IPS-18c (cell line): ENCODE data around the gene TRDMT1.
A peak's percentile ranks its signal among the peaks of the same experiment; 100 is the strongest.

ENCODE experiments used
- H3K4me3 ChIP-seq: 2 replicates; pipeline ENCODE4 v1.7.0; 2013; ENCODE audit warnings: low read depth, mild to moderate bottlenecking, low read length, moderate library complexity; ENCODE audit not compliant: insufficient read depth
- H3K9me3 ChIP-seq: one replicate; pipeline ENCODE4 v1.6.1; 2013; ENCODE audit warnings: mild to moderate bottlenecking, low read length, moderate library complexity; ENCODE audit not compliant: control insufficient read depth, insufficient read depth

Gene TRDMT1

DNA sequence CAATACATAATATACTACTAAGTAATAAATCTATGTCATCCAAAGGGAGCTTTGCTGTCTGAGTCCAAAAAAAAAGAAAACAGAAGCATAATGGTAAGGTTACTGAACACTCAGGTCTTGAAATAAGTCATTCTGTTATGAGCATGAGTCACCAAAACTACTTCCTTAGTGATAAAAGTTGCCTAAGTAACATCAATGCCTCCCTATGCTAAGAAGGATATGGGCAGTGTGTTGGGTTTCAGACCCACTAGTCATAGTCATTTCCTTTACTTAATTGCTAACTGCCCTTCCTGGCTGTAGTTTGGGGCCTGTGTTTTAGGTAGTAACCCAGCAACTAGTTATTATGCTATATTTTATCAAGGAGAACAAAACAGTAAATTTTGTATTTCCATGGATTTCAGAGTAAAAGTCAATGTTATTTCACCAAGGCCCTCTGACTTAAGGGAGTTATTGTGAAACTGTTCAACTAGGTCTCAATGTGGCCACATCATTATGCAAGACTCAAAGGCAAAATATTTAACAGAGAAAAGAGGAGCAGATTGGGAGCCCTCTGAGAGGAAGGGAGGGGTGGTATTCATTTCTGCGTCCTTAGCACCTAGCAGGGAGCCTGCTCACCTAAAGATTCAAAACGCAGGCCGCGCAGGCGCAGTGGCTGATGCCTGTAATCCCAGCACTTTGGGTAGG, 14.9 kb upstream of the TRDMT1 start:
- H3K4me3 ChIP-seq, result no peak overlapping the region
- H3K9me3 ChIP-seq, result no peaks in the 10 kb centered on the region

DNA sequence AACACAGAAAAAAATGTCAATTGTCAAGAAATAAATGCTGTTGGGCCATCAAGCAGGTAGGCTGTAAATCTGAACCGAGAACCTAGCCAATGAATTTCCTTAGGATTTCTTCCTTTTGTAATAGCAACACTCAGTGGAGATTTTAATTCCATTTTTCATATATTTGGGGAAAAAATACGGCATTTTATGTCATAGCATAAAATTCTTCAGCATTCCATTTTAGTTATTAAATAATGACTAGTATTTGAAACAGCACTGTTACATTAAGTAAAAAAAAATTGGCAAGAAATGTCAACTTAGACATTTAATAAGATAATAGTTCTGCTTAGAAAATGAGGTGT, 14.3 kb upstream of the TRDMT1 start:
- Histone ChIP-seq H3K9me3 (no peaks in the 10 kb centered on the region), H3K4me3 (no peak overlapping the region)

DNA sequence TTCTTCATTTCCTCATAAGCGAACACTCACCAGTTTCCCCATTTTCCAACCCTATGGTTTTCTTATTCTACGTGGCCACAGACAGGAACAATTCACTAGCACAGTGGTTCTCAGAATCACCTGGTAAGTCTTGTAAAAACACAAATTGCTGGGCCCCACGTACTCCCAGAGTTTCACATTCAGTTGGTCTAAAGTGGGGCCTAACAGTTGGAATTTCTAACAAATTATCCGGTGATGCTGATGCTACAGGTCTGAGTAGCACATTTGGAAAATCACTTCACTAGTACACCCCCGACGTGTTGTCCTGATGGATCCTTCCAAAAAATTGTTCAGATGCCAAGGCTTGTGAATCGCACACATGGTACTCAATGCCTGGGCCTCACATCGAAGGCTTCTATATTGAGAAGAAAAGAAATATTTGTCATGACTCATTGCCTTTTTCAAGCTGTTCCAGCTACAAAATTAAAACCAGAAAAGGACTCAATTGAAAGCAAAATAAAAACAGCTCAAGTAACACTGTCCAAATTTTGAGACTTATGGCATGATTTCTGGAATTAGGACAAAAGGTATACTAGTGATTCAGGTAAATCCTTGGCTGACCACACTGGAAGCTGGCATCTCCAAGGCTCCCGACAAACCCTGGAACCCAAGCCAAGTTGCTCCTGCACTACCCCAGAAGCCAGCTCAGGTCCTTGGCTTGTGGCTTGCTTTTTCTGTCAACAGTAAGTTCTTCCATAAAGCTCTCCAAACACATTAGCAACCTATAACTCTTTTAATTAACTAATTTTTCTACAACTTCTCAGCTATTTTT, 13.7 kb upstream of the TRDMT1 start:
- Histone ChIP-seq H3K4me3 (no peak overlapping the region), H3K9me3 (no peaks in the 10 kb centered on the region)

DNA sequence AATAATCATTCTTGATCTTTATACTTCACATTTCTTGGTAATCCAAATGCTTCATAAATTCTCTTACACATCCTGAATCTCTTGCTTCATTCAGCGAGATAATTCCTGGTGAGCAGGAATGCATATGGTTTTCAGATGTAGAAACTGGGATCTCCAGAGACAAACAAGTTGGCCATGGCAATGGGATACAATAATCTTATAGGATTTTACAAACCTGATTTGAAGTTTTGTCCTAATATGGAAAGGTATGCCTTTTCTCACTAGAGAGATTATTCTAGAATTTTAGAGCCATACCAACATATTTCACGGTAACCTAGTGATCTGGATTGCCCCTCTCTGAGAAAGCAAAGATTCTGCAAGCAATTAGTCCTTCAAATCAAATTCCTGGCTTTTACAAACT, 13.1 kb upstream of the TRDMT1 start:
- Histone ChIP-seq H3K4me3 (no peak overlapping the region), H3K9me3 (no peaks in the 10 kb centered on the region)

DNA sequence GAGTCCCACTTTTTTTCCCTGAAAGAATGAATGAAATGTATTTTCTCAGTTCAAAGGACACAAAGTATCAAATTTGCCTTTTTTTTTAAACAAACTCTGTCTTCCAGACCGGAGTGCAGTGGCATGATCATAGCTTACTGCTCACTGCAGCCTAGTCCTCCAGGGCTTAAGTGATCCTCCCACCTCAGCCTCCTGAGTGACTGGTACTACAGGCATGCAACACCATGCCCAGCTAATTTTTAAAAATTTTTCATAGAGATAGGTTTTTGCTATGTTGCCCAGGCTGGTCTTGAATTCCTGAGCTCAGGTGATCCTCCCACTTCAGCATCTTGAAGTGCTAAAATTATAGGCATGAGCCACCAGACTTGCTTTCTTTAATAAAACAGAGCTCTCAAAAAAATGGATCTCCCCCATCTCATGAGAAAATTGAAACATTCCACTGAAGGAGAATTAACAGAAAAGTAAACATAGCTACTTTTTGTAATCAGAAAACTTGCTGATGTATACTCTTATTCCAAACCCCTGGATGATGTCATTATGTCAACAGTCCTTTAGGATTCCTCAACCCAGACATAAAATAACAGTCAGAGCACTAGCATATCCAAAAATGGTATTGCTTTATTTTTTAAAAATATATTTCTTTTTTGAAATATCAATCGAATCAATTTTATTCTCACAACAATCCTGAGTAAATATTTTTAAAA, 12.3 kb upstream of the TRDMT1 start:
- Histone ChIP-seq H3K9me3 (no peaks in the 10 kb centered on the region), H3K4me3 (no peak overlapping the region)

DNA sequence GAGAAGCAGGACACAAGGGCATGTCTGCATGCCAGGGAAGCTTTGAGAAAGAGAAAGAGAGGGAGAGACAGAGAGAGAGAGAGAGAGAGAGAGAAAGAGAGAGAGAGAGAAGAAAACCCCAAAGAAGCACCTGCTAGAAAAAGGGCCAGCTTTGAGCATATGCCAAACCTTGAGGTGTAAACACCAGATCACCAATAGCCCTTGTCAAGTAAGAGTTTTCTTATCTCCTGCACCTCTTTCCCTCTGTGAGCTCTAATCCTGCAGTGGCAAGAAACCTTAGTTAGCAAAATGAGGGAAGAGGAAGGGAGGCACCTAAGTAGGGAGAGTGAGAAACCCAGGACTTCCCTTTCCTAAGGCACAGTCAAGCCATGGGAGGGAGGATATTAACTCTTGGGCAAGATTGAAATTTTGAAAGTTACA, 11.3 kb upstream of the TRDMT1 start:
- H3K9me3 ChIP-seq, result no peaks in the 10 kb centered on the region

DNA sequence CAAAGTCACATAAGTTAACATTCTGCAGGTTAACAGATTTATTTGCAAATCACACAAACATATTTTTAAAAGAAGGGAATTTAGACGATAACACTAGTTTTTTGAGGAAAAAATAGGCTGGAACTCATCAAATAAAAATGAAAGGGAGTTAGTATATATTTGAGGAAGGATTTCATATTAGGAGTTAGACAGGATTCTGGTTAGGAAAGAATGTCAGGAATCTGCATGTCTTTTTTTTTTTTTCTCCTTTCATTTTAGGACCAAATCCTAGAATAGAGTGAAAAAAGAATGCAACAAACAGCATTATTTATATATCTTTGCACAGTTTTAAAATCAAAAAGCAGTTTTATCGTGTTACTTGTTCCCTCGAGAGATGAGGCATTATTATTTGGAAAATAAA, 8.9 kb upstream of the TRDMT1 start:
- Histone ChIP-seq H3K9me3 (no peaks in the 10 kb centered on the region), H3K4me3 (no peak overlapping the region)

More for the DNA sequence above, 11.3 kb upstream of the TRDMT1 start:
- H3K4me3 ChIP-seq, result no peak overlapping the region

DNA sequence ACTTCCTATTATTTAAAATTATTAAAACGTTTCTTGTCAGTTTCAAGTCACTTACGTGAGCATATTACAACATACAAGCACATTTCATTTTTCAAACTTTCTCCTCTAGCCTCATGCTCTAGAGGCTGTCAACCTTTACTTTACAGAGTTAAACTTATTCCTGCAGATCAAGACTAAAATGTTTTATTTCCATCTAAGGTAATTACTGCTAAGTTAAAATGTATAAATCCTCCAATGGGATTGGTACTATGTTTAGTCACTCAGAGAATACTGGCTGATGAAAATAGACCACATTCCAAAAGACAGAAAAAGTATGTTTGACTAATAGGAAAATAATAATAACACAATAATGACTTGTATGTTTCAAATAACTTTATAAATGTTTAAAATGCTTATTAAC, 8.4 kb upstream of the TRDMT1 start:
- Histone ChIP-seq H3K4me3 (no peak overlapping the region), H3K9me3 (no peaks in the 10 kb centered on the region)

DNA sequence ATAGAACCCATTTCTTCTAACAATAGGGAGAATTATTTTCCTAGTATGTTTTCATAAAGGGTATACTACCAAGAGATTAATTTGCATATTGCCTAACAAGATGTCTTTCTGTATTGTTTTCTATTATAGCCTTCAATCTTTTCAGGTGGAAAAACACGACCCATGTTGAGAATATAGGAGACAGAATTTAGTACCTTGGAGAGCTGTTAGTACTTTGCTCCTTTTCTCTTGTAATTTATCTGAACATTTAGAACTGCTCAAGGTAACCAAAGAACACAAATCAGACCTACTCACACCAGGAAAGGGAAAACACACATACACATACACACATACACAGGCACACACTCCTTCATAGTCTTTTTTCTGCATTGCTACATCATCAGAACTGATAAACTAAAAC, 7.8 kb upstream of the TRDMT1 start:
- Histone ChIP-seq H3K4me3 (no peak overlapping the region), H3K9me3 (no peaks in the 10 kb centered on the region)

DNA sequence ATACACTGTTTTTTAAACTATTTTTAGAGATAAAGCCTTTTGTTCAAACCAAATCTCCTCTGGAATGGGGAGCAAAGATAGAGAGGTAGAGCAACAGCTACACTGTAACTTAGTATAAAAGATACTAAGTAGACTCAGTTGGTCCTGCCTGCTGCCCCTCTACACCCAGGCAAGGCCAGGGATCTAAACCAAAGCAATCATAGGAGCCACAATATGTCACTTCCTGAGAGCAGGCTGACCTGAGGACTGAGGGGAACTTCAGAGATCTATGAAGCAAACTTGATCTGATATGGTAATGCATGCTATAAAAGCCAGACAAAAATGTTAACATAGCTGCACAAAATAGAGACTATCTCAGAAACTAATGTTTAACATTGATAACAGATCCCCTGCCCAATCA, 7.0 kb upstream of the TRDMT1 start:
- Histone ChIP-seq H3K4me3 (no peak overlapping the region), H3K9me3 (no peaks in the 10 kb centered on the region)

DNA sequence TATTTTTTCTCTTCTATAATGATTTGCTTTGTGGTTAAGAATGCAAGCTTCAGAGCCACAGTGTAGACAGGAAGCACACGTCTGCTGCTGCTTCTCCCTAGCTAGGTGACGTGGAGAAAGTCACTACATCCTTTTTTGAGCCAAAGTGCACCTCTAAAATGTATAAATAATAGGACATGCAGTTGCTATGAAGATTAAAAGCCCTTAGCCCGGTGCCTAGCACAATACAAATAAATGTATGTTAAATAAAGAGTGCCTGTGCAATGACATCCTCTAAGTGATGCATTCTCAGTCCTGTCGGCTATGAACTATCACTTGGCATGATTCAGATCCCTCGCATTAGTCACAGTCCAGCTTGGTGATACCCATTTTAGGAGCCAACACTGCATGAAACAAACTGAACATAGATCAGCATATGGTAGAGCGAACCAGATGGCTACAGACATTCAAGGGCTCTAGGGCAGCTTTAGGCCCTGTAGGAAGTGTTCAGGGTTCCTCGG, 4.8 kb upstream of the TRDMT1 start:
- H3K4me3 ChIP-seq, result no peak overlapping the region

DNA sequence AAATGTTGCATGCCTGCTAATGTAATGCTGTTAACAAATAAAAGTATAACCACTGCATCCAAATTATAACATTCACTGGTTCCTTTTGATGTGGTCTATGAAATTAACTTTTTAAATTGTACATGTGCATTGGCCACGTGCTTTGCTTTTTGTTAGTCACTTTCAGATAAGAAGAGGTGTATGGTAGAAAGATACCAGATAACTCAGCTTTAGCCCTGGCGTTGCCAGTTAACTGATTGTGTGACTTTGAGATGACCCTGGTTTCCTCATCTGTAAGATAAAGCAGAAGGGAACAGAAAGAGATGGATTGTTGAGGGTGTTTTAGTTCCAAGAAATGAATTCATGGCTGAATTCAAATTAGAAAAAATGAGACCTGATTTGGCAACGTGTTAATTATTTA, 1.9 kb upstream of the TRDMT1 start:
- no peaks in the 10 kb centered on the region for H3K9me3 ChIP-seq
- H3K4me3 ChIP-seq, result no peak overlapping the region

More for the DNA sequence above, 4.8 kb upstream of the TRDMT1 start:
- no peaks in the 10 kb centered on the region for H3K9me3 ChIP-seq

DNA sequence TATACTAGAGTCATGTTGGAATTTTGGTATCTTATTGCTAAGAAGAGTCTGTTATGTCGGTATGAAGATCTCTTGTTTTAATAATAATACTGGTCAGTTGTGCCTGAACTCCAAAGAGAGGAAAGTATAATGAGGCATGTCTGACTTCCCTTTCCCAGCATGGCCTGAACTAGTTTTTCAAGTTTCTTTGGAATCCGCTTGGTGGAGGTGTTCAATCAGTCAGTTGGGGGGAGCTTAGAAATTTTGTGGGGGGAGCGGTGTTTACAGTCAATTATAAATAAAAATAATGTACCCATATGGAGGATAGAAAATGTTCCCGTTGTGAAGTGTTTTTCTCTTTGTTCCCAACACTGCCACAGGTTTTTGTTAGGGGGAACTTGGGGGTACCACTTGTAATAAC, 1.5 kb upstream of the TRDMT1 start:
- H3K9me3 ChIP-seq, result no peaks in the 10 kb centered on the region

DNA sequence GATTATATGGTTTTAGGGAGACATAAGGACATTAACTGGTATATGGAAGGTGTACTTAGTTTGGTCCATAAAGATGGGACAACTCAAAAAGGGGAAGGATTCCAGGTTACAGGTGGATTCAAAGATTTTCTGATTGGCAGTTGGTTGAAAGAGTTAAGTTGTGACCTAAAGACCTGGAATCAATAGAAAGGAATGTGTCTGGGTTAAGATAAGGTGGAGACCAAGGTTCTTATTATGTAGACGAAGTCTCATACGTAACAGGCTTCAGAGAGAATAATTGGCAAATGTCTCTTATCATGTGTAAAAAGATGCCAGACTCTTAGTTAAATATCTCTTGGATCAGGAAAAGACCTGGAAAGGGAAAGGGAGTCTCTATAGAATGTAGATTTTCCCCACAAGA, 1.0 kb upstream of the TRDMT1 start:
- H3K4me3 ChIP-seq, result no peak overlapping the region
- H3K9me3 ChIP-seq, result no peaks in the 10 kb centered on the region

More for the DNA sequence above, 1.5 kb upstream of the TRDMT1 start:
- no peak overlapping the region for H3K4me3 ChIP-seq

DNA sequence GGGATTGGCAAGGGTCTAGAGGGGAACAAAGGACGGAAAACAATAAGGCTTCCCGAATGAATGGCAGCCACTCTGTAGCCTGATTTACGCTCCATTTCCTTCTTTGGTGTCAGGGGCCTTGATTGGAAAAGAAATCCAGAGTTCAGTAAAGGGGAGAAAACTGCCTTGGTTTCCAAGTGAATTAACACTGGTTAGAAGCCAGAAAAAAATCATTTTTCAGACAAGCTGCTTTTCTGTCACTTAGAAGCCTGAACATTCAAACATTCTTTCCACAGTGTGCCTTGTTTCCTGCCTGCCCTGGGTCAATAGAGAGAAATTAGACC, 283 bp upstream of the TRDMT1 start:
- Histone ChIP-seq H3K9me3 (no peaks in the 10 kb centered on the region), H3K4me3 (peak overlapping the region; percentile 77; the same call in 1 of the 2 replicates)

DNA sequence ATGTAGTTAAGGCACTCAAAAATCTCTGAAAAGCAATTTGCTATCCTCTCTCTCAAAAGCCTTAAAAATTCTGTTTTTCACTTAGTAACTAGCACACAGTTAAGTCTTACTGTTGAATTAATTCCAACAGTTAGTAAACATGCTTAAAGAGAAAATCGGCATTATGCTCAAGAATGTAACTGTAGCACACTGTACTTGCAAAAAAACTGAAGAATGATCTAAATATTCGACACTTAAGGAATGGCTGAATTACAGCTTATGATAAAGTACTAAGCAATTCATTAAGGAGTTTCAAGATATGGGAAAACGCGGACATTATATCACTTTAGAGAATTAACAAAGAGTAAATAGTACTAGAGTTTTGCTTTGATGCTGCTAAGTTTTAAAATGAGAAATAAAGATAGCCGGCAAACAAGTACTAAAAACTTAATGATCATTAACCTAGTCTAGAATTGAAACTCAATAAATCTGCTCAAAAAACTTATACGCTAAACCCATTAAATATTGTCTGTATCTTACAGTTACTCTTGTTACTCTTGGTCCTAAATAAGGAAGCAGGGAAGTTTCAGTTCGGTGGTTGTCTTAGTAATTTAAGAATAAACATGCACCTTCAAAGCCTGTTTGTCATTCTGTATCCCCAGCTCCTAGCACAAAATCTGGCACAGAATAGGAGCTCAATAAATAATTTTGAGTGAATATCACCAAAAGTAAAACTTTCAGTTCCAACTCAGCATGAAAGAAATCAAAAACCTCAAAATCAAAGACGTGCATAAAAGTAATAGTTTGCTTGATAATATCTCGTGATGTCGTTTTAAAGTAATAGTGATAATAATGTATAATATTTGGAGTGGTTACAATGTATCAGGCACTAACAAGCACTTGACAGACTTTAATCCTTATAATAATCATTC, 1.2 kb downstream of the TRDMT1 start:
- Histone ChIP-seq H3K9me3 (no peaks in the 10 kb centered on the region), H3K4me3 (peak overlapping the region; percentile 77; the same call in 1 of the 2 replicates)

DNA sequence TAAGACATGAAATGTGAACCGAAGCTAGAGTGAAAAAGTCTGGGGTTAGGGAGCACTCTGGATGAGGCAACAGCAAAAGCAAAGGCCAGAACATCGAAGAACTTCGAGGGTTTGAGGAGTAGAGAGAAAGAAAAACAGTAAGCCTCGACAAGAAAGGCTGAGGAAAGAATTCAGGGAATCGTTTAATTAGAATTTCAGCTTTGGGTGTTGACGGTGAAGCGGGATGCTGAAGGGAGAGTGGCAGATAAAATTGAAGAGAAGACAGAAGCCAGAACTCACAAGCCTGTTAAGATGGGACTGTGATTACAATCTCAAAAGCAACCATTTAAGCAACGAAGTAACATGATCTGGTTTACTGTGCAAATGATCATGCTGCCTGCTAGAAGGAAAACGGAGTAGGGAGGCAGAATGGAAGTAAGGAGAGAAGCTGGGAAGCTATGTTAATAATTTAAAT, 2.1 kb downstream of the TRDMT1 start:
- peak overlapping the region; percentile 26; the same call in 1 of the 2 replicates for H3K4me3 ChIP-seq
- no peaks in the 10 kb centered on the region for H3K9me3 ChIP-seq
